ENCODE data around the gene UQCC3. TPM values are rescaled to one million over a fixed set of nuclear protein-coding genes. Genes with fewer than 3 reads are reported as not detected.
A peak's percentile ranks its signal among the peaks of the same experiment; 100 is the strongest.
"Not testable (repeated sequence)": the region's sequence is repeated elsewhere in the genome, so short reads cannot be mapped to it uniquely, and the experiment has no call there.

Gene UQCC3
- total RNA-seq, 1 donor from 2014 or later, result 3.9 TPM

DNA sequence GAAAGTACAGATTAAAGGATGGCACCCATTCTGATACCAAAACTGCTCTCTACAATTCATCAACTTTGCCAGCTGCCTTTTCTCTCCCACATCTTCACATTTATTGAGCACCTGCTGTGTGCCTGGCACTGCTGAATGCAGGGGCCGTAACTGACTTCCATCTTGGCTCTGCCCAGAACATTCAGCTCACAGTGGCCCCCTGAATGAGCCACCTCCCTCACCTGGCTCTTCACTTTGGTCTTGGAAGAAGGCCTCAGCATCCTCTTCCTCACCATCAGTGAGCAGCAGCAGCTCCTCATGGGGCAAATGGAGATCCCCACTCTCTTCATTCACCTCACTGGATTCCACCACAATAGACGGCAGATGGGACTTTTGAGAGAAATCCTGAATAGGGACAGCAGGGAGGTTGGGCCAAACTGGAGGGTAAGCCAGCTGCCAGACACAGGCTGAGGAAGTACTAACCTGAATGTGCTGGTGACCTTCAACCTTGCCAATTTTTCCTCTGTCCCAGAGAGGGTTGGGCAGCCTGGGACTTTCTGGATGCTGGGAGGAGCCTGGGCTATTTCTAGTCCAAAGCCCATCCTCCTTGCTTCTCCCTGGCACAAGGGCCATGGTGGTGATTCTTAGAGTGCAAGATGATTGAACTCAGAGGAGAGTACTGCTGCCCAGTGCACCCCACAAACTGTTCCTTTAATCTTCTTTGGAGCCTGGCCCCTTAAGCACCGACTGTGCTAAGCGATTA, 1.9 kb upstream of the UQCC3 start:
- TF ChIP-seq, protein P1, sequence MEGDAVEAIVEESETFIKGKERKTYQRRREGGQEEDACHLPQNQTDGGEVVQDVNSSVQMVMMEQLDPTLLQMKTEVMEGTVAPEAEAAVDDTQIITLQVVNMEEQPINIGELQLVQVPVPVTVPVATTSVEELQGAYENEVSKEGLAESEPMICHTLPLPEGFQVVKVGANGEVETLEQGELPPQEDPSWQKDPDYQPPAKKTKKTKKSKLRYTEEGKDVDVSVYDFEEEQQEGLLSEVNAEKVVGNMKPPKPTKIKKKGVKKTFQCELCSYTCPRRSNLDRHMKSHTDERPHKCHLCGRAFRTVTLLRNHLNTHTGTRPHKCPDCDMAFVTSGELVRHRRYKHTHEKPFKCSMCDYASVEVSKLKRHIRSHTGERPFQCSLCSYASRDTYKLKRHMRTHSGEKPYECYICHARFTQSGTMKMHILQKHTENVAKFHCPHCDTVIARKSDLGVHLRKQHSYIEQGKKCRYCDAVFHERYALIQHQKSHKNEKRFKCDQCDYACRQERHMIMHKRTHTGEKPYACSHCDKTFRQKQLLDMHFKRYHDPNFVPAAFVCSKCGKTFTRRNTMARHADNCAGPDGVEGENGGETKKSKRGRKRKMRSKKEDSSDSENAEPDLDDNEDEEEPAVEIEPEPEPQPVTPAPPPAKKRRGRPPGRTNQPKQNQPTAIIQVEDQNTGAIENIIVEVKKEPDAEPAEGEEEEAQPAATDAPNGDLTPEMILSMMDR (IDR thresholded peaks at IDR 0.05), result no peak
- Histone ChIP-seq H3K27ac (no peak overlapping the region), H3K4me3 (no peak overlapping the region), H3K36me3 (peaks cover 0 to 8% of the 10 kb centered on the region in 2 donors), H3K4me1 (peaks cover 20 to 29% of the 10 kb centered on the region in 2 donors), H3K9me3 (no peaks in the 10 kb centered on the region), H3K27me3 (no peaks in the 10 kb centered on the region)
- intact Hi-C loops (cut with DNase I), result no loop called here
- DNase-seq (ENCODE audit: low spot score in 2 of 2), result no peak

DNA sequence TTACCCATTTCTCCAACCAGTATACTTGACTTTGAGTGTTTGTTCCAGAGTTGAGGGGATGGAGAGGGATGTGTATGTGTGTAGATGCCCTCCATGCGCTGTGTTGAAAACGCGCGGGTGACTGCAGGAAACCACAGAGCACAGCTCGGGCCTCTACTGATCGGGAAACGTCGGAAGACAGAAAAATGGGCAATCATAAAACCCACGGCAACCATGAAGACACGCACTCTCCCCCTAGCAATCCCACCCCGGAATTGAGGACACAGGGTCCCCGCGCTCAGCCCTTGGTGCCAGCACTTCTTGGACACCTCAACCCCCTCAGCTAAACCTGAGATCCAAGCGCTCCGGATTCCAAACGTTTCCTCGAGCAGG, 251 bp upstream of the UQCC3 start:
- Histone ChIP-seq H3K27ac (peak overlapping the region; percentile 71 to 85), H3K4me1 (peaks cover 20 to 25% of the 10 kb centered on the region in 2 donors), H3K27me3 (no peaks in the 10 kb centered on the region), H3K36me3 (peaks cover 10 to 17% of the 10 kb centered on the region in 2 donors), H3K4me3 (peak overlapping the region; percentile 78 to 83), H3K9me3 (no peaks in the 10 kb centered on the region)
- intact Hi-C loops (cut with DNase I), result no loop called here
- no peak for DNase-seq (ENCODE audit: low spot score in 2 of 2)
- TF ChIP-seq, protein P1 (IDR thresholded peaks at IDR 0.05), result no peak

DNA sequence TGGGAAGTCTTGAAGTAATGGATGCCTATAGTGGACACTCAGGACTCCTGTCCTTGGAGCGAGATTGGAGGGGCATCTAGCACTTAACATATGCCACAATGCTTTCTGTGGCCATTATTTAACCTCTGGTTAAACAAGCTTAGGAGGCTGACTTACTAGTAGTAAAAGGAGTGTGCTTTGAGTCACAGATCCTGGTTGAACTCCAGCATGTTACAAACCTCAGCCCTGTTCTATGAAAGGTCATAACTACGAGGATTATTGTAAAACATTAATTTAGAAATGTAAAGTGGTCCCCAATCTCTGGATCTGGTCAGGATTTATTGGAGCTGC, 1.7 kb downstream of the UQCC3 start:
- Histone ChIP-seq H3K27ac (no peak overlapping the region), H3K4me1 (peaks cover 14 to 15% of the 10 kb centered on the region in 2 donors), H3K36me3 (peaks cover 21 to 27% of the 10 kb centered on the region in 2 donors), H3K9me3 (no peaks in the 10 kb centered on the region), H3K4me3 (peak overlapping the region in 1 of 2 donors; percentile 78), H3K27me3 (no peaks in the 10 kb centered on the region)
- TF ChIP-seq, protein P1 (IDR thresholded peaks at IDR 0.05), result no peak
- intact Hi-C loops (cut with DNase I), result no loop called here
- DNase-seq (ENCODE audit: low spot score in 2 of 2), result no peak

DNA sequence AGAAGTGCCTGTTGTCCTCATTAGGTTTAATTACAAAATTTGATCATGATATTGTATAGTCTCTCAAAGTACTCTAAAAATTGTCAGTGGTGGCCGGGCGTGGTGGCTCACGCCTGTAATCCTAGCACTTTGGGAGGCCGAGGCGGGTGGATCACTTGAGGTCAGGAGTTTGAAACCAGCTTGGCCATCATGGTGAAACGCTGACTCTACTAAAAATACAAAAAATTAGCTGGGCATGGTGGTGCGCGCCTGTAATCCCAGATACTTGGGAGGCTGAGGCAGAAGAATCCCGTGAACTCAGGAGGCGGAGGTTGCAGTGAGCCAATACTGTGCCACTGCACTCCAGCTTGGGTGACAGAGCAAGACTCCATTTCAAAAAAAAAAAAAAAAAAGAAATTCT, 3.9 kb downstream of the UQCC3 start:
- H3K9me3 ChIP-seq; H3K4me3 ChIP-seq; H3K27ac ChIP-seq; DNase-seq (ENCODE audit: low spot score in 2 of 2); H3K27me3 ChIP-seq: not testable (repeated sequence)
- intact Hi-C loops (cut with DNase I), result loop anchor here (5.0 kb wide), 1 partner anchor 73 kb away; the partner anchor contains the start of gene MTA2
- Histone ChIP-seq H3K4me1 (peaks cover 17 to 19% of the 10 kb centered on the region in 2 donors), H3K36me3 (peaks cover 21 to 27% of the 10 kb centered on the region in 2 donors)

DNA sequence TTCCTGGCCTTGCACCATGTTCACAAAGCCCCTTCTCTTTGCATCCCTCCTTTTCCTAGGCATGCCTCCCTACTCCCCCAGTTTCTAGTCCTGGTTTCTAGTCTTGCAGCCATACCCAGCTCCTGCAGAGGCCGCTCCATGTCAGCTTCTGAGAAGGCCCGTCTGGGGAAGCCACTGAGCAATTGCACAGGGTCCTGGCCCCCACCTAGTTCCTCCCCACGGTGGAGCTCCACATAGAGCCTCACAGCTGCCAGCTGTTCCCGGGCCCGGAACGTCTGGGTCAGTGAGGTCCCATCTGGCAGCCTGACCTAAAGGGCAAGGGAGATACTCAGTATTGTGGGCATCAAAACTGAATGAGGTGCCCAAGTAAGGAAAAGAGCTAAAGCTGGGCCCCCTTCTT, 5.2 kb downstream of the UQCC3 start:
- Histone ChIP-seq H3K27me3 (no peaks in the 10 kb centered on the region), H3K36me3 (peaks cover 21 to 27% of the 10 kb centered on the region in 2 donors), H3K4me1 (peaks cover 12 to 16% of the 10 kb centered on the region in 2 donors), H3K4me3 (no peak overlapping the region), H3K27ac (no peak overlapping the region), H3K9me3 (no peaks in the 10 kb centered on the region)
- intact Hi-C loops (cut with DNase I), result loop anchor here (5.0 kb wide), 1 partner anchor 74 kb away; the partner anchor contains the start of gene MTA2
- TF ChIP-seq, protein P1 (IDR thresholded peaks at IDR 0.05), result no peak
- DNase-seq (ENCODE audit: low spot score in 2 of 2), result no peak

DNA sequence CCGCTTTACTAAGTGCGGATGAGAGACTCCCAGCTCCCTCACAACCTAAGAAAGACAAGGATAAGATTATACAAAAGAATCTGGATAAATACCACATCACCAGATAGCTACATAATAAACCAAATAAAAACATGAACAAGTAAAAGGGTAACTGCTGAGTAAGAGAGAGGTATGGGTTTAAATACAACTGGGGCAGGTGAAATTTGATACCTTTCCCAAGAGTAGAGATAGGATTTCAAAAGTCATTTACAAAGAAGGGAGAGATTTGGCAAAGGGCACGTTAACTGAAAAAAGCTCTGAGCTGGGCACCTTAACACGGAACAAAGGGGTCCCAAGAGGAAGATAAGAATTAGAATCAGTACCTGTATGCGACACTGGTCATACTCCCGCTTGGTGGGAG, 5.7 kb downstream of the UQCC3 start:
- TF ChIP-seq, protein P1 (IDR thresholded peaks at IDR 0.05), result no peak
- Histone ChIP-seq H3K27ac (no peak overlapping the region), H3K4me3 (no peak overlapping the region), H3K4me1 (peaks cover 12 to 16% of the 10 kb centered on the region in 2 donors), H3K36me3 (peaks cover 21 to 27% of the 10 kb centered on the region in 2 donors), H3K9me3 (no peaks in the 10 kb centered on the region), H3K27me3 (no peaks in the 10 kb centered on the region)
- intact Hi-C loops (cut with DNase I), result loop anchor here (5.0 kb wide), 1 partner anchor 75 kb away; the partner anchor contains the start of gene MTA2
- DNase-seq (ENCODE audit: low spot score in 2 of 2), result no peak

Data from ascending aorta (tissue), 2 donors.